Fibroblast of pulmonary artery (primary cell): ENCODE measurements around the gene RBM47.

Source experiments
- DNase-seq: peaks from one replicate; pipeline ENCODE4 v3.0.0-alpha.2; 2010; ENCODE audit warnings: low read depth
- H3K4me3 ChIP-seq: replicated peaks from 2 replicates; pipeline ENCODE4 v1.5.1; 2011; ENCODE audit warnings: low read depth, mild to moderate bottlenecking, control low read depth, low read length, moderate library complexity
- TF ChIP-seq, protein P1 (sequence below): IDR thresholded peaks from 2 replicates; pipeline ENCODE4 v1.5.1; 2011; ENCODE audit warnings: mild to moderate bottlenecking, control low read depth, low read length, inconsistent platforms; ENCODE audit errors: missing control alignments

The RBM47 gene

DNA sequence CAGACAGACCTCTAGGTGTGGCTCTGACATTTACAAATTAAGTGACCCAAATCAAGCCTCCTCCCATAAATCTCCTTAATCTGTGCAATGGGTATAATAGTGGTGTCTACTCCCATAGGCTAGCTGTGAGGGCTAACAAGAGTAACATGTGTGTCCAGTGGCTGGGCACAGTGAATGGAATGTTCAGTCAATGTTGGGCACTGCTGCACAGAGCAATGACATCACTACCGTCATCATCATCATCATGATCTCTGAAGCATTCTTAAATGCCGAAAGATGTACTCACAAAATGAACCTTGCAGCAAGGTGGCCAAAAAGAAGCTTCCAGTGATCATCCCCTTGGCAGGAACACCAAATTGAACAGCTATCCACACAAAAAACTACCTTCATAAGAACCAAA lies 251.0 kb downstream of the RBM47 start:
- DNase-seq: no peak
- TF ChIP-seq, protein P1, sequence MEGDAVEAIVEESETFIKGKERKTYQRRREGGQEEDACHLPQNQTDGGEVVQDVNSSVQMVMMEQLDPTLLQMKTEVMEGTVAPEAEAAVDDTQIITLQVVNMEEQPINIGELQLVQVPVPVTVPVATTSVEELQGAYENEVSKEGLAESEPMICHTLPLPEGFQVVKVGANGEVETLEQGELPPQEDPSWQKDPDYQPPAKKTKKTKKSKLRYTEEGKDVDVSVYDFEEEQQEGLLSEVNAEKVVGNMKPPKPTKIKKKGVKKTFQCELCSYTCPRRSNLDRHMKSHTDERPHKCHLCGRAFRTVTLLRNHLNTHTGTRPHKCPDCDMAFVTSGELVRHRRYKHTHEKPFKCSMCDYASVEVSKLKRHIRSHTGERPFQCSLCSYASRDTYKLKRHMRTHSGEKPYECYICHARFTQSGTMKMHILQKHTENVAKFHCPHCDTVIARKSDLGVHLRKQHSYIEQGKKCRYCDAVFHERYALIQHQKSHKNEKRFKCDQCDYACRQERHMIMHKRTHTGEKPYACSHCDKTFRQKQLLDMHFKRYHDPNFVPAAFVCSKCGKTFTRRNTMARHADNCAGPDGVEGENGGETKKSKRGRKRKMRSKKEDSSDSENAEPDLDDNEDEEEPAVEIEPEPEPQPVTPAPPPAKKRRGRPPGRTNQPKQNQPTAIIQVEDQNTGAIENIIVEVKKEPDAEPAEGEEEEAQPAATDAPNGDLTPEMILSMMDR: no peak
- no peak overlapping the region for H3K4me3 ChIP-seq

DNA sequence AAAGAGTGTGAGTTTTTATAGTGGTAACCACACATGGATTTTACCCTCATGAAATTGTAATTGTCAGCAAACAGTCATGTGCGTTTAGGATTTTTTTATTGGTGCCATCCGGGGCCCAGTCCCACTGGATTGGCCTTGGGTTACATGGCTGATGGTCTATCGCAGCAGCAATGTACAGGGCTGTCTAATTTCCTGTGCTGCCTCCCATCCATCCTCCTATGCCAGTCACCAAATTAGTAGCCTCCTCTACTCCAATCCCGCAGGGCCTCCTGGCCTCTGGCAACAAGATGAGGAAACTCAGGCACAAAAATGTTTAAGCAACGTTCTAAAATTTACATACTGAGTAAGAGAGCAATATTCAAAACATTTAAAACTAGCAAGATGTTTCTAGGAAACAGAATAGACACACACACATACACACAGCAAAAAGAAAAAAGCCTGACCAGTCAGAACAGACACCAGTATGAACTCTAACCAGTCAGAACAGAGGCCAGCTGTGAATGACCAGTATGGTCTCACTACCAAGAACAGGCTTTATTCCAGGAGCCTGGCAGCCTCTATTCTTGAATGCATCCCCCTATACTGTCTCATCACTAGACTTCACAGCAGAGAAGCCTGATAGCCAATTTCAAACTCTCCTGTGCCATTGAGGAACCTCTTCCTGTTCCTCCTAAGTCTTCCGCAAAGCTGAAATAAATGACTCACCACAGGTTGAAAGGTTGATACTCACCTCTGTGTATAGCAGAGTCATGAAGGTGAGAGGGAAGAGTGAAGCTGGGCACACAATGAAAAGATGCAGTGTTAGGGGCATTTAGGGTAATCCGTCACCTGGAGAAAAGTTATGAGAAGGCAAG lies 251.9 kb downstream of the RBM47 start:
- peak; percentile 13 for DNase-seq
- no peak overlapping the region for H3K4me3 ChIP-seq
- TF ChIP-seq, protein P1: no peak

- TF ChIP-seq, protein P1: no peak
- H3K4me3 ChIP-seq: no peak overlapping the region
- no peak for DNase-seq
Measured at GRCh38 chr4:40375620-40376019, 254.0 kb downstream of the RBM47 start.

- TF ChIP-seq, protein P1: no peak
- DNase-seq: no peak
- no peak overlapping the region for H3K4me3 ChIP-seq
Measured at GRCh38 chr4:40375095-40375494, 254.6 kb downstream of the RBM47 start.

DNA sequence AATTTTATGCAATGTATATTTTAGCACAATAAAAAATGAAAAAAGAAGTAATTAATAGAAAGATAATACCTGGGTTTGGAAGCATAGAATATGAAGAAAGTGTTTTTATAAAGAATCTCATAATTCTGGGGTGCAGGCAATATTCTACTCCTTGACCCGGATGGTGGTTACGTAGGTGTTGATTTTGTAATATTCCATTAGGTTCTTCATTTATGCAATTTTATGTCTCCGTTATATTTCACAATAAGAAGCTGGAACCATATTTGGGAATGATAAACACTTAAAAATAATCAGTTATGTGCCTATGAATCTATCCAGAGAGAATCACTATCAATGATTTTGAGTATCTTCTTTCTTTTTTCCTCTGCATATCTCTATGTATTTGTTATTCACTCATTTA lies 256.0 kb downstream of the RBM47 start:
- TF ChIP-seq, protein P1: no peak
- no peak overlapping the region for H3K4me3 ChIP-seq
- no peak for DNase-seq
